Loucy (cell line): ENCODE data around the gene MECR.

Experiments
- CTCF ChIP-seq: fragments of 200-600 bp; sonication (generic); conservative IDR thresholded peaks from 2 replicates; pipeline ENCODE4 v1.5.1; 2014; ENCODE audit warnings: mild to moderate bottlenecking, antibody characterized with exemption, low read length
- EZH2phosphoT487 ChIP-seq: fragments of 200-600 bp; IDR thresholded peaks from 2 replicates; pipeline ENCODE4 v1.6.1; 2018; ENCODE audit warnings: antibody characterized with exemption, mild to moderate bottlenecking, moderate library complexity, borderline replicate concordance

GRCh38 chr1:29264773-29265389, 34.1 kb upstream of the MECR start:
- no peak for TF ChIP-seq CTCF
- TF ChIP-seq EZH2phosphoT487: no peak
